NCI-H2227 (cell line): Measurements from ENCODE around the gene TMEM187.
A peak's percentile ranks its signal among the peaks of the same experiment; 100 is the strongest.

Source experiments
- DNase-seq: peaks from one replicate; lab custom pipeline; 2025; ENCODE audit not compliant: unreplicated experiment; lab: John Stamatoyannopoulos, UW

TMEM187 gene

GRCh38 chrX:154018518-154019060, 46.0 kb downstream of the TMEM187 start:
- no peak for DNase-seq

- no peak for DNase-seq
These were observed 46.6 kb downstream of the TMEM187 start for GRCh38 chrX:154019061-154019621.

- peak; percentile 64 for DNase-seq
These were observed 47.3 kb downstream of the TMEM187 start, which contains the start of gene IRAK1 for GRCh38 chrX:154019633-154020528. Gene IRAK1, minus strand, starts transcription at chrX:154019902. Its CDS starts 90 bp downstream, at chrX:154019812.

- DNase-seq = no peak
These were observed 48.1 kb downstream of the TMEM187 start for GRCh38 chrX:154020536-154021115.

GRCh38 chrX:154021131-154021611, 48.6 kb downstream of the TMEM187 start:
- DNase-seq = no peak

GRCh38 chrX:154022108-154022507, 49.6 kb downstream of the TMEM187 start:
- DNase-seq = no peak

GRCh38 chrX:154023276-154024000, 50.9 kb downstream of the TMEM187 start:
- no peak for DNase-seq

GRCh38 chrX:154024271-154024670, 51.7 kb downstream of the TMEM187 start:
- DNase-seq = no peak

GRCh38 chrX:154025230-154025629, 52.7 kb downstream of the TMEM187 start:
- DNase-seq = peak; percentile 19

GRCh38 chrX:154026136-154027021, 53.8 kb downstream of the TMEM187 start:
- no peak for DNase-seq

- no peak for DNase-seq
These were observed 54.5 kb downstream of the TMEM187 start for GRCh38 chrX:154027022-154027402.

- no peak for DNase-seq
These were observed 55.4 kb downstream of the TMEM187 start for GRCh38 chrX:154027986-154028385.

GRCh38 chrX:154028502-154029184, 56.1 kb downstream of the TMEM187 start:
- no peak for DNase-seq

- no peak for DNase-seq
These were observed 56.9 kb downstream of the TMEM187 start for GRCh38 chrX:154029439-154029838.

GRCh38 chrX:154030266-154030665, 57.7 kb downstream of the TMEM187 start:
- no peak for DNase-seq

GRCh38 chrX:154030715-154031305, 58.3 kb downstream of the TMEM187 start:
- no peak for DNase-seq

- no peak for DNase-seq
These were observed 59.6 kb downstream of the TMEM187 start for GRCh38 chrX:154032160-154032559.

- no peak for DNase-seq
These were observed 60.1 kb downstream of the TMEM187 start for GRCh38 chrX:154032653-154033052.
